Activated naive CD8-positive, alpha-beta T cell treated with anti-CD3 and anti-CD28 coated beads for 36 hours (primary cell): ENCODE measurements around the gene GIMAP6. TPM values are rescaled to one million over a fixed set of nuclear protein-coding genes. Genes with fewer than 3 reads are reported as not detected.

Experiments used
- DNase-seq: peaks from one replicate; pipeline ENCODE4 v3.0.0; 2021
- H3K27ac Mint-ChIP-seq: one replicate; pipeline ENCODE4 v1.8.0; 2022; ENCODE audit warnings: mild to moderate bottlenecking, moderate library complexity, mixed read lengths
- H3K27me3 Mint-ChIP-seq: one replicate; pipeline ENCODE4 v1.8.0; 2022; ENCODE audit warnings: mild to moderate bottlenecking, mixed read lengths
- H3K36me3 Mint-ChIP-seq: one replicate; pipeline ENCODE4 v1.8.0; 2021; ENCODE audit warnings: mild to moderate bottlenecking, mixed read lengths
- H3K4me1 Mint-ChIP-seq: one replicate; pipeline ENCODE4 v1.8.0; 2021; ENCODE audit warnings: mixed read lengths
- H3K4me3 Mint-ChIP-seq: one replicate; pipeline ENCODE4 v1.8.0; 2022; ENCODE audit warnings: mild to moderate bottlenecking, moderate library complexity, mixed read lengths
- H3K9me3 Mint-ChIP-seq: one replicate; pipeline ENCODE4 v1.8.0; 2022; ENCODE audit warnings: mixed read lengths
- total RNA-seq, 2 experiments: library from RNA; stranded (reverse); gene quantifications; one replicate each; pipeline ENCODE4 v1.2.3, GENCODE V29; 2021

GIMAP6 gene
- total RNA-seq, 2 experiments from 2014 or later: 34.2 to 34.8 TPM

DNA sequence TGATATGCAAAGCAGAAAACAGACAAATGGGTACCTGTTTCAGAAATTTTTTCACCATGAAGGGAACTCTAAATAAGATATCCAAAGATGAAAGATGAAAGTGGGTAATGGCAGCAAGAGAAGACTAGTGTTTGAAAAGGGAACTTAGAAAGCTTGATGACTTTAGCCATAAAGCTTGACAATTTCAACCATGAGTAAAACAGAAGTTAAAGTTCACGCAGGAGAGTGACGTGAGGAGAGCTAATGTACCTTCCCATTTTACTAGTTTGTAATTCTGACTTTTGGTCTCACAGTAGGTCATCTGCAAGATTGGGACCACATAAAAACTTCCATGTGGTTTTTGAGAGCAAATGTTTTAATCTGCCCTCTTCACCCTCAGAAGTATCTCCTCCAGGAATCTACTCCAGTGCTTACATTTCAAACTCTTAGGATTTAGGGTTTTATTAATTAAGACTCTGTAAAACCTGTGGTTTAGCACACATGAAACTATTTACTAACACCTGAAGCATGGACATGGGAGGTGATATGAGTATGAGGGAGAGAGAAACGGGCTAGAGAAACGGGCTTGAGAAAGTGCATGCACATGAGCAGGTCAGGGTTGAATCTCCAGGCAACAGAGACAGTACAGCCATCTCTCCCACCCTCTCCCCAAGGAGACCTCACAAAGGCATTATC is 28.9 kb upstream of the GIMAP6 start:
- Mint-ChIP-seq H3K36me3 (peaks cover 36% of the 10 kb centered on the region), H3K27ac (peak overlapping the region; percentile 55), H3K27me3 (no peaks in the 10 kb centered on the region), H3K4me3 (no peak overlapping the region), H3K4me1 (peaks cover 47% of the 10 kb centered on the region), H3K9me3 (peaks cover 11% of the 10 kb centered on the region)
- DNase-seq: no peak

GRCh38 chr7:150657526-150657925 is 25.3 kb upstream of the GIMAP6 start:
- Mint-ChIP-seq H3K4me1 (peaks cover 17% of the 10 kb centered on the region), H3K9me3 (peaks cover 19% of the 10 kb centered on the region), H3K27ac (no peak overlapping the region), H3K27me3 (no peaks in the 10 kb centered on the region), H3K4me3 (no peak overlapping the region), H3K36me3 (peaks cover 25% of the 10 kb centered on the region)
- no peak for DNase-seq

DNA sequence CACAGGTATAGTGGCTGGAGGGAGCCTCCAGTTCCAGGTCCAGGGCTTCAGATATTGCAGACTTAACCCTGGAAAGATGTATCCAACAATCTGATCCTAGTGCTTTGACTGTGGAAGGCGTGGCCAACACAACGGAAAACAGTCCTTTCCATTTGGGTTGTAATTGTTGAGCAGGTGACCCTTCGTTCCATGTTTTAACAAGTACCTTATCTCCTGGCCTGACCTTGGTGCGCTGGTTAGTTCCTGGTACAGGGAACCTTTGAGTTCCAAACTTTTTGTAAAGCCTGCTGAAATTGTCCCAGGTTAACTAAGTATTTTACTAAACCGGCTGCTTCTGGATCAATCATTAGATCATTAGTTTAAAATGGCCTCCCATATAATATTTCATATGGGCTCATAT is 23.9 kb upstream of the GIMAP6 start:
- DNase-seq: no peak
- H3K27ac Mint-ChIP-seq: no peak overlapping the region
- peaks cover 31% of the 10 kb centered on the region for H3K36me3 Mint-ChIP-seq
- no peaks in the 10 kb centered on the region for H3K27me3 Mint-ChIP-seq
- peaks cover 8% of the 10 kb centered on the region for H3K4me1 Mint-ChIP-seq
- peaks cover 30% of the 10 kb centered on the region for H3K9me3 Mint-ChIP-seq
- H3K4me3 Mint-ChIP-seq: no peak overlapping the region

- H3K4me3 Mint-ChIP-seq: no peak overlapping the region
- no peaks in the 10 kb centered on the region for H3K27me3 Mint-ChIP-seq
- H3K4me1 Mint-ChIP-seq: peaks cover 9% of the 10 kb centered on the region
- peaks cover 33% of the 10 kb centered on the region for H3K36me3 Mint-ChIP-seq
- no peak for DNase-seq
- no peak overlapping the region for H3K27ac Mint-ChIP-seq
- peaks cover 36% of the 10 kb centered on the region for H3K9me3 Mint-ChIP-seq
Observed at GRCh38 chr7:150654692-150655091, 22.5 kb upstream of the GIMAP6 start.

DNA sequence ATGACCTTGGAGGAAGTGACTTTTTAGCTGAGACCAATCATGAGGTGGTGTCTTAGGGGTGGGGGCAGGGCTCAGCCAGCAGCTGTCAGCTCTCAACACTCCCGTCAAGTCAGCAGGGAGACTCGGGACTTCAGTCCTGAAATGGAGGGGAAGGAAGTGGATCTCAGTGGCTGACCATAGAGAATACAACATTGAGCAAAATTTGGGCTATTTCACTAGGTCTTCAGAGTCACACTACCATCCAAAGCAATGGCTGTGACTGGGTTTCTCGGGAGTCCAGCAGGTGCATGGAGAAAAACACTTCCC is 16.8 kb upstream of the GIMAP6 start:
- peaks cover 55% of the 10 kb centered on the region for H3K36me3 Mint-ChIP-seq
- H3K4me1 Mint-ChIP-seq: peaks cover 35% of the 10 kb centered on the region
- DNase-seq: no peak
- H3K9me3 Mint-ChIP-seq: peaks cover 48% of the 10 kb centered on the region
- H3K27ac Mint-ChIP-seq: peak overlapping the region; percentile 81
- H3K4me3 Mint-ChIP-seq: no peak overlapping the region
- H3K27me3 Mint-ChIP-seq: no peaks in the 10 kb centered on the region

DNA sequence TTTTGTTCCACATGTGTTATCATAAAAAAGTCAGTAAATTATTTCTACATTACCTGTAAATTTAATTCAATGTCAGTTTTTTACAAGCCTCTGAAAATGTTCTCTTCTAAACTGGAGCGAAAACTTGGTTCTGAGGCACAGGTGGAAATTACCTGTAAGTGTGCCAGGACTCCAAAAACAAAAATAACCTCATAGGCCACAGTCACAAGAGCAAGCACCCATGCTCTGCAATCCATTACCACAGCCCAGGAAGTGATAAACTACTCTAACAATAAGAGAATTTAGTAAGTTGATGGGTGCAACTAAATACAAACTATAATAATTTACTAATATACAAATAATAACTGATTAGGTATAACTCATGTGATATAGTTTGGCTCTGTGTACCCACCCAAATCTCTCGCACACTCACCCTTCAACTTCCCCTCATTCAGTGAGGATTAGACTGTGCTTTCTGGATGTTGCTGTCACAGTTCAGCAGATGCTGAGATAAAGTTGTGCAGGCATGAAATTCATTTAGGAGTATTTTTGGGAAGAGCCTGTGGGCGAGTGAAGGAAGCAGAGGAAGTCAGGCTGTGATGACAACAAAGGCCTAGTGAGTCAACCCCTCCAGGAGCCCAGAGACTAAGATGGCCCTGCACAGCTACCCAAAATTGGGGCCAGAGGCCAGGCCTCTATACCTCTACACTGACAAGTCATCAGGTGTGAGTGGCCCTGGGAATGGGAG is 16.3 kb upstream of the GIMAP6 start:
- Mint-ChIP-seq H3K27me3 (no peaks in the 10 kb centered on the region), H3K27ac (peak overlapping the region; percentile 81), H3K4me3 (no peak overlapping the region), H3K36me3 (peaks cover 50% of the 10 kb centered on the region), H3K4me1 (peaks cover 37% of the 10 kb centered on the region), H3K9me3 (peaks cover 48% of the 10 kb centered on the region)
- no peak for DNase-seq

DNA sequence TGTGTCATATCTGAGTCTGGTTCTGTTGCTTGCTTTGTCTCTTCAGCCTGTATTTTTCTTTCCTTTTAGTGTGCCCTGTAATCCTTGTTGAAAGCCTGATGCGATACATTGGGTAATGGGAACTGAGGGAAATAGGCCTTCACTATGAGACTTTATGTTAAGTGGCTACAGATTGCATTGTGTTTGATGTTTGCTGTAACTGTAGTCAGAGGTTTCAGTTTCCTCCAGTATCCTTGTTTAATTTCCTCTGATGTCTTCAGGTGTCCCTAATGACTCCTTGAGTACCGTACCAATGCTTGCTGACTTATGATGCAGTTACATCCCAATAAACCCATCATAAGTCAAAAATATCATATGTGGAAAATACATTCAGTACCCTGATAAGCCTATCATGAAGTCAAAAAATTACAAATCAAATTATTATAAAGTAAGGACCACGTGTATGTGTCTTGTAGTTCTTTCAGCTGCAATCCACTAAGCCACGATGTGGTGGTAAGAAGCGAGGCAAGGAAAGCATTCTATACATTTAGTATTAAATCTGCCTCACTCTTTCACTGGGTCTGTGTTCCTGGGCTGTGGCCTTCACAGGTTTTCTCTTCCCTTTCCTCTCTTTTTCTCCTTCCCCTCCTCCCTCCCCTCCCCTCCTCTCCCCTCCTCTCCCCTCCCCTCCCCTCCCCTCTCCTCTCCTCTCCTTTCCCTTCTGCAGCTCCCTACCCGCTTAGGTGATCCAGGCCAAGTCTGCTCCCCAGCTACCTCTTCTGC is 13.3 kb upstream of the GIMAP6 start:
- Mint-ChIP-seq H3K4me3 (peak overlapping the region; percentile 5), H3K27me3 (no peaks in the 10 kb centered on the region), H3K9me3 (peaks cover 33% of the 10 kb centered on the region), H3K36me3 (peaks cover 32% of the 10 kb centered on the region), H3K4me1 (peaks cover 44% of the 10 kb centered on the region), H3K27ac (peak overlapping the region; percentile 57)
- no peak for DNase-seq

- Mint-ChIP-seq H3K27ac (no peak overlapping the region), H3K4me1 (peaks cover 26% of the 10 kb centered on the region), H3K9me3 (peaks cover 35% of the 10 kb centered on the region), H3K4me3 (no peak overlapping the region), H3K36me3 (peaks cover 31% of the 10 kb centered on the region), H3K27me3 (no peaks in the 10 kb centered on the region)
- no peak for DNase-seq
Observed at GRCh38 chr7:150642926-150643325, 10.7 kb upstream of the GIMAP6 start.

- Mint-ChIP-seq H3K27ac (no peak overlapping the region), H3K36me3 (peaks cover 39% of the 10 kb centered on the region), H3K9me3 (peaks cover 44% of the 10 kb centered on the region)
Observed at GRCh38 chr7:150641854-150642253, 9.7 kb upstream of the GIMAP6 start.

GRCh38 chr7:150633926-150634325 is 1.7 kb upstream of the GIMAP6 start:
- Mint-ChIP-seq H3K27ac (peak overlapping the region; percentile 73), H3K4me3 (peak overlapping the region; percentile 11), H3K36me3 (peaks cover 73% of the 10 kb centered on the region), H3K27me3 (no peaks in the 10 kb centered on the region), H3K4me1 (peaks cover 37% of the 10 kb centered on the region), H3K9me3 (peaks cover 37% of the 10 kb centered on the region)
- no peak for DNase-seq

More at GRCh38 chr7:150641854-150642253, 9.7 kb upstream of the GIMAP6 start:
- no peak for DNase-seq
- H3K4me1 Mint-ChIP-seq: peaks cover 29% of the 10 kb centered on the region
- H3K27me3 Mint-ChIP-seq: no peaks in the 10 kb centered on the region
- H3K4me3 Mint-ChIP-seq: no peak overlapping the region

DNA sequence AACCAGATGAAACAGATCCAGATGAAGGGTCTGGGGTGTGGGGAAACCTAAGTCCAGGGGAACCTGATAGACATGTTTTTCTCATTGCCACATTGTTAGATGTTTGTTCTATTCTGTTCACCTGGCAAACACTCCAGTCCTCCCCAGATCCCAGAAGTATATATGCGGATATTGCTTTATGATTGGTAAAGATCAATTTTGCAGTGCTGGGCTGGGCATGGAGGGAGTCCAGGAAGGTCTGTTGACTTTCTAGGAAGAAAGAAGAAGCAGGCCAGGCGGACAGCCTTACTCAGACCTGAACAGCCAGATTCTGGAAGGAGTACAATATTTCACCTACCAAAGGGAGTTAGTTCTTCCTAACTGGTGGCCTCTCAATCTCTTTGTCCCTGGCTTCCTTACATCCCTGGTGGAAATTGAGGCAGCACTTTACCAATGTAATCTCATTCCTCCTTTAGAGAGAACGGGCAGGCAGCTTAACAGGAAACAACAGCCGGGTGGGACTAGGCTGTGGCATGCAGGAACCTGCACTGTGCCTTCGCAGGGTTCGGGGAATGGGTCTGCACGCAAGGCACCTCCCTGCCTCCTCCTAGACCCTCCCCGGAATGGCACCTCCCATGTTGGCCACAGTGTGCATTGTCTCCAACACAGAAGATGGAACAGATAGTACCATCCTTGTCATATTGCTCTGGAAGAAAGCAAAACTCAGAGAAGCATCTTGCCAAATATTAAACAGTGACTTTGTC is 930 bp downstream of the GIMAP6 start:
- DNase-seq: peak; percentile 52
- H3K27ac Mint-ChIP-seq: peak overlapping the region; percentile 91
- H3K27me3 Mint-ChIP-seq: no peaks in the 10 kb centered on the region
- H3K4me3 Mint-ChIP-seq: peak overlapping the region; percentile 86
- peaks cover 75% of the 10 kb centered on the region for H3K36me3 Mint-ChIP-seq
- peaks cover 49% of the 10 kb centered on the region for H3K4me1 Mint-ChIP-seq
- peaks cover 27% of the 10 kb centered on the region for H3K9me3 Mint-ChIP-seq

GRCh38 chr7:150629347-150629746 is 2.8 kb downstream of the GIMAP6 start:
- Mint-ChIP-seq H3K4me3 (no peak overlapping the region), H3K27ac (peak overlapping the region; percentile 91)

GRCh38 chr7:150627959-150628358 is 4.2 kb downstream of the GIMAP6 start:
- no peaks in the 10 kb centered on the region for H3K27me3 Mint-ChIP-seq
- DNase-seq: no peak
- peaks cover 83% of the 10 kb centered on the region for H3K36me3 Mint-ChIP-seq
- peaks cover 53% of the 10 kb centered on the region for H3K4me1 Mint-ChIP-seq
- no peak overlapping the region for H3K4me3 Mint-ChIP-seq
- H3K9me3 Mint-ChIP-seq: peaks cover 19% of the 10 kb centered on the region
- peak overlapping the region; percentile 57 for H3K27ac Mint-ChIP-seq

More at GRCh38 chr7:150629347-150629746, 2.8 kb downstream of the GIMAP6 start:
- DNase-seq: no peak
- H3K4me1 Mint-ChIP-seq: peaks cover 53% of the 10 kb centered on the region
- peaks cover 78% of the 10 kb centered on the region for H3K36me3 Mint-ChIP-seq
- H3K9me3 Mint-ChIP-seq: peaks cover 19% of the 10 kb centered on the region
- H3K27me3 Mint-ChIP-seq: no peaks in the 10 kb centered on the region

- Mint-ChIP-seq H3K36me3 (peaks cover 79% of the 10 kb centered on the region), H3K9me3 (peaks cover 19% of the 10 kb centered on the region), H3K27me3 (no peaks in the 10 kb centered on the region), H3K27ac (peak overlapping the region; percentile 54), H3K4me1 (peaks cover 55% of the 10 kb centered on the region), H3K4me3 (peak overlapping the region; percentile 23)
- no peak for DNase-seq
Observed at GRCh38 chr7:150626696-150627095, 5.5 kb downstream of the GIMAP6 start.

DNA sequence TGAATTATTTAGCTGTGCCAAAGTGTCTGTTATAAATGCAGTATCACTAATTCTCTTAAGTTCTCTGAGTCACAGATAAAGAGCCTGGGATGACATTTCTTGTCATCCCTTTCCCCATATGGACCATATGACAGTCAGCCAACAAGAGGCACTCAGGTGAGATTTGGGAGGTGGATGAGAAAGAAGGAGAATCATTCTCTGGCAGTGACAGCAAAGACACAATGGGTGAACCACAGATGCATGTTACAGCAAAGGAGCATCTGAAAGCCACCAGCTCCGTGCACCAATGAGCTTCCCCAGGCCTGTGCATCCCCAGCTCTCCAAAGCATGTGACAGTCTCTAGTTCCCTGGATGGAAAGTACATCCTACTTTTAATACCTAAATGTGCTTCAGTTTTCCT is 10.8 kb downstream of the GIMAP6 start:
- peak overlapping the region; percentile 3 for H3K4me3 Mint-ChIP-seq
- H3K27me3 Mint-ChIP-seq: no peaks in the 10 kb centered on the region
- peaks cover 51% of the 10 kb centered on the region for H3K4me1 Mint-ChIP-seq
- no peak for DNase-seq
- H3K27ac Mint-ChIP-seq: peak overlapping the region; percentile 78
- H3K36me3 Mint-ChIP-seq: peaks cover 45% of the 10 kb centered on the region
- peaks cover 20% of the 10 kb centered on the region for H3K9me3 Mint-ChIP-seq
